Body of pancreas (tissue), 4 donors: ENCODE measurements around the gene ARAP1. TPM values are rescaled to one million over a fixed set of nuclear protein-coding genes. Genes with fewer than 3 reads are reported as not detected.
A peak's percentile ranks its signal among the peaks of the same experiment; 100 is the strongest.

Experiments used
- ATAC-seq: fragments of 150-250 bp; one replicate; pipeline ENCODE4 v1.9.1; 2016
- DNase-seq, 4 donors: peaks; one replicate each; pipeline ENCODE4 v3.0.0-alpha.2; 2019
- H3K27ac ChIP-seq, 4 donors: fragments of 200-600 bp; sonication (generic); 1 replicate in 3 of 4; 2 replicates in 1 of 4; pipeline versions ENCODE4 v1.5.1 to v1.6.1; 2016 to 2019; ENCODE audit warnings: mild to moderate bottlenecking in 1 of 4, mixed read lengths in 1 of 4, moderate library complexity in 1 of 4
- H3K27me3 ChIP-seq, 2 donors: fragments of 200-600 bp; sonication (generic); one replicate each; pipeline ENCODE4 v1.6.0; 2016; ENCODE audit warnings: mild to moderate bottlenecking in 1 of 2
- H3K36me3 ChIP-seq, 2 donors: fragments of 200-600 bp; sonication (generic); replicated peaks in 1 of 2; 2 replicates each; pipeline ENCODE4 v1.5.1; 2016; ENCODE audit warnings: low read depth in 2 of 2; ENCODE audit not compliant: insufficient read depth in 1 of 2
- H3K4me1 ChIP-seq: fragments of 200-600 bp; sonication (generic); one replicate; pipeline ENCODE4 v1.6.0; 2016
- H3K4me3 ChIP-seq, 2 donors: fragments of 200-600 bp; sonication (generic); 1 replicate in 1 of 2; 2 replicates in 1 of 2; pipeline ENCODE4 v1.5.1; 2016 to 2019
- H3K9me3 ChIP-seq, 3 donors: fragments of 200-600 bp; sonication (generic); 1 replicate in 2 of 3; 2 replicates in 1 of 3; pipeline ENCODE4 v1.5.1; 2016
- POLR2A ChIP-seq, 3 donors: fragments of 450-650 bp; IDR thresholded peaks; one replicate each; pipeline ENCODE4 v1.6.1; 2016; ENCODE audit warnings: antibody characterized with exemption in 3 of 3, mild to moderate bottlenecking in 2 of 3
- WGBS, 2 donors: methylation state at CpG; one replicate each; pipeline ENCODE4 v1.1.5; 2017; 5-methylcytosine and 5-hydroxymethylcytosine counted together
- intact Hi-C: fragments of 100-400 bp; cut with DNase I; formaldehyde crosslinking; loops from one replicate; pipeline ENCODE4 v1.15.1; 2023
- total RNA-seq, 2 donors: library from RNA; depleted of rRNA; stranded (reverse); fragments of >200 nt; gene quantifications; one replicate each; pipeline ENCODE4 v1.1.0, GENCODE V29; 2016
- TF ChIP-seq, protein P1 (sequence below), 7 experiments: fragments of 450-650 bp in 4 of 7; fragments of 200-600 bp in 3 of 7; sonication (generic) in 3 of 7; IDR thresholded peaks; one replicate each; pipeline ENCODE4 v1.5.1; 2016 to 2019; ENCODE audit warnings: antibody characterized with exemption in 7 of 7

ARAP1 gene
- total RNA-seq, 2 donors from 2014 or later, result 63.3 to 208 TPM

DNA sequence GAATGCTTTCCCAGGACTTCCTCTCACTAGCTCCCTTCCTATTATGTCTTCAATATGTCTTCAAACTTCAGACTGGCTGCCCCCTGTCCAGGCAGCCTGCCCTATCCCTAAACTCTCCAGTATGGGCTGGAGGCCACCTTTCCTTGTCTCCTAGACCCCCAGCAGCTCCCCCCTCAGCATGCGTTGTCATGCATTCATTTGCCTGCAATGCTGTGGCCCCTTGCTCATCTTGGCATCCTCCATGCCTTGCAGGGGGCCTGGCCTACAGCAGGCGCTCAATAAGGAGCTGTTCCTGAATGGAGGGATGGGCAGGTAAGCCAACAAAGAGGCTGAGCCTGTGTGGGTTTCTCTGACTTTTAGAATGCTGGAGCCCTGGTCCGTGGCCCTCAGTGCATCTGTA is 16.4 kb upstream of the ARAP1 start:
- no peak for DNase-seq
- Histone ChIP-seq H3K4me3 (no peak overlapping the region), H3K4me1 (peaks cover 65% of the 10 kb centered on the region), H3K36me3 (no peaks in the 10 kb centered on the region), H3K9me3 (no peaks in the 10 kb centered on the region), H3K27ac (peak overlapping the region in 1 of 4 donors; percentile 7), H3K27me3 (no peaks in the 10 kb centered on the region)
- intact Hi-C loops, result no loop called here
- no peak for ATAC-seq
- WGBS, 2 donors, result 83 to 84% methylated on average over 3 of the region's 3 CpGs
- TF ChIP-seq, protein P1, sequence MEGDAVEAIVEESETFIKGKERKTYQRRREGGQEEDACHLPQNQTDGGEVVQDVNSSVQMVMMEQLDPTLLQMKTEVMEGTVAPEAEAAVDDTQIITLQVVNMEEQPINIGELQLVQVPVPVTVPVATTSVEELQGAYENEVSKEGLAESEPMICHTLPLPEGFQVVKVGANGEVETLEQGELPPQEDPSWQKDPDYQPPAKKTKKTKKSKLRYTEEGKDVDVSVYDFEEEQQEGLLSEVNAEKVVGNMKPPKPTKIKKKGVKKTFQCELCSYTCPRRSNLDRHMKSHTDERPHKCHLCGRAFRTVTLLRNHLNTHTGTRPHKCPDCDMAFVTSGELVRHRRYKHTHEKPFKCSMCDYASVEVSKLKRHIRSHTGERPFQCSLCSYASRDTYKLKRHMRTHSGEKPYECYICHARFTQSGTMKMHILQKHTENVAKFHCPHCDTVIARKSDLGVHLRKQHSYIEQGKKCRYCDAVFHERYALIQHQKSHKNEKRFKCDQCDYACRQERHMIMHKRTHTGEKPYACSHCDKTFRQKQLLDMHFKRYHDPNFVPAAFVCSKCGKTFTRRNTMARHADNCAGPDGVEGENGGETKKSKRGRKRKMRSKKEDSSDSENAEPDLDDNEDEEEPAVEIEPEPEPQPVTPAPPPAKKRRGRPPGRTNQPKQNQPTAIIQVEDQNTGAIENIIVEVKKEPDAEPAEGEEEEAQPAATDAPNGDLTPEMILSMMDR (IDR thresholded peaks at IDR 0.05), result no peak
- TF ChIP-seq POLR2A (IDR thresholded peaks at IDR 0.05), result no peak

DNA sequence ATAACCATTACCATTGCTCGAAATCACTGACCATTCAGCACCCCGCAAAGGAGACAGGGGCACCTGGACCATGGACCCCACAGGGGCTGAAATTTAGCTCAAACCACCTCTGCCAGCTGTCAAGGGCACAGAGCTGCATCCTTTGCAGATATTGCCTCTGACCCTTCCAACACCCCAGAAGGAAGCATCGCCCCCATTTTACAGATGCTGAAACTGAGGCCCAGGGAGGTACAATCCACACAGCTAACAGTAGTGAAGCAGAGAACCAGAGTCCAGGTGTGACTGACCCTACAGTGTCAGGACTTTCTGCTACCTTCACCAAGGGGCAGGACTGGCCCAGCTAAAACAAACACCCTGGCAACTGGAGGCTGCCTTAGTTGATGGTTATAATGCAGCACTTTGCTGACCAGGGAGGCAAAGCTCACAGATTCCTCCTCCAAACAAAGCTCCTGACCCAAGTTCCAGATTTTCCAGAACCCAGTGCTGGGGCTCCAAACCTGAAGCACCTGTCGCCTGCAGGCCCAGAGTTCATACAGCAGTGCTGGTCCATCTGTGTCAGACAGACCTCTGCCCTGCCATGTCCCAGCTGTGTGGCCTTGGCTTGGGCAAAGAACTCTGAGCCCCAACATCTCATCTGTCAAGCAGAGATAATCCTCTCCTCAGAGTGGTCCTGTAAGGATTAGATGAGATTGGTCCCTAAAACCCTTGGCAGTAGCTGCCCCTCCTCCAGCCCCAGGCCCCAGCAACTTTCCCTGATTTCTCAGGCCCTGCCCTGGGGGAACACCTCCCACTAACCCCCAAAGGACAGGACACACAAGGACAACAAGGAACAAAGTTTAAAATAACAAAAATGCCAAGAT is 15.2 kb upstream of the ARAP1 start:
- Histone ChIP-seq H3K27ac (no peak overlapping the region), H3K9me3 (no peaks in the 10 kb centered on the region), H3K4me3 (no peak overlapping the region), H3K4me1 (peaks cover 65% of the 10 kb centered on the region), H3K27me3 (no peaks in the 10 kb centered on the region), H3K36me3 (no peaks in the 10 kb centered on the region)
- DNase-seq (no peak), ATAC-seq (no peak)
- no peak for TF ChIP-seq POLR2A (IDR thresholded peaks at IDR 0.05)
- TF ChIP-seq, protein P1 (IDR thresholded peaks at IDR 0.05), result no peak
- intact Hi-C loops, result no loop called here
- WGBS, 2 donors, result 84 to 86% methylated on average over 3 to 4 of the region's 4 CpGs

DNA sequence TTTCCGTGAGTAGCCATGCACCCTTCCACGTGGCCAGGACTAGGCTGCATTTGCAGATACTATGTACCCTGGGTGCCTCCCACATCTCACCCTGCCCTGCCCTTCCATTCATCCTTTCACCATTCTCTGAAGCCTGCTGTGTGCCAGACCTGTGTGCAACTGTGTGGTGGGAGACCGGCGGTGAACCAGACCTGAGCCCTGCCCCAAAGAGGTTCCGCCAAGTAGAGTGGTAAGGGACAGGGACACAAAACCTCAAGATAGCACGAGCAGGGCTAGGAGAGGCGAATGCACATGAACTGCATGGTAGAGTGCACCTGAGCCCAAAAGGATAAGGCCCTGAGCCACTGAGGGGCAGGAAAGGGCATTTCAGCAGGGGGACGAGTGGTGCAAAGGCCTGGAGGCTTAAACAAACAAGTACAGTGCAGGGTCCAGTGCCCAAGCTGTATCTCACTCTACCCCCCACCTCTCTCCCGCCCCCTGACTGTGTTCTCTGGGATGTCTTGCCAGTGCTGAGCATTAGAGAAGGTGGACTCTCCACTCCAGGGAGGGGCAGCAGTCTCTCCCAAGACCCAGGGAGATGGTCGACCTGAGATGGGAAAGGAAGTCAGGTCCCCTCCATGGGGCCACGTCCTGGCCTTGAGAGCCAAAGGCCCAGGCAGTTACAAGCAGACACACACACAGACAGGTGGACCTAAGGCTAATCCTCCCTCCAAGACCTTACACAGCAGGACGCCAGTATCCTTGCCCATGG is 14.1 kb upstream of the ARAP1 start:
- Histone ChIP-seq H3K4me1 (peaks cover 54% of the 10 kb centered on the region), H3K27ac (no peak overlapping the region), H3K4me3 (no peak overlapping the region), H3K36me3 (no peaks in the 10 kb centered on the region), H3K27me3 (no peaks in the 10 kb centered on the region), H3K9me3 (no peaks in the 10 kb centered on the region)
- intact Hi-C loops, result no loop called here
- no peak for ATAC-seq
- 65 to 66% methylated on average over 10 to 12 of the region's 12 CpGs for WGBS, 2 donors
- TF ChIP-seq POLR2A (IDR thresholded peaks at IDR 0.05), result no peak
- TF ChIP-seq, protein P1 (IDR thresholded peaks at IDR 0.05), result no peak
- DNase-seq, result no peak

DNA sequence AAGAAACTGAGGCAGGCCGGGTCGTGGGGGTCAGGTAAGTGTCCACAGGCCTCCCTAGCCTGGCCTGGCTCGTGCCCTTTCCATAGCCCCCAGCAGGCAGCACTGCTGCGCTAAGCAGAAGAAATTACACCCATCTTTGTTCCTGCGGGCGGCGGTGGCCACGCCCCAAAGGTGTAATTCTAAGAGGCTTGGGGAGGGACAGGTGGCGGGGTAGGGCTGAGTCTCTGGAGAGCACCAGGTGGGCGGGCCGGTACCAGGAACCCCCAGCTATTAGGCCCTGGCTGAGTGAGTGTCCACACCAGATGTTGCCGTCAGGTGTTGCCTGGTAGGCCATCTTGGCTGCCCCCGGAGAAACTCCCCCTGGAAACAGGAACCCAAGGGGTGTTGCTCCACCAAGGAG is 12.3 kb upstream of the ARAP1 start:
- TF ChIP-seq POLR2A (IDR thresholded peaks at IDR 0.05), result no peak
- TF ChIP-seq, protein P1 (IDR thresholded peaks at IDR 0.05), result peak in 1 of 7 experiments; percentile 16
- H3K36me3 ChIP-seq, result peaks cover 0 to 2% of the 10 kb centered on the region in 2 donors
- 79 to 92% methylated on average over 7 to 13 of the region's 13 CpGs for WGBS, 2 donors
- no peak overlapping the region for H3K4me3 ChIP-seq
- ATAC-seq (no peak), DNase-seq (peak in 2 of 4 donors; percentile 46 to 51)
- no peaks in the 10 kb centered on the region for H3K27me3 ChIP-seq
- intact Hi-C loops, result no loop called here
- no peaks in the 10 kb centered on the region for H3K9me3 ChIP-seq
- peaks cover 50% of the 10 kb centered on the region for H3K4me1 ChIP-seq
- peak overlapping the region in 1 of 4 donors; percentile 12 for H3K27ac ChIP-seq
